Ovary (tissue), 3 donors: ENCODE measurements around the gene ZNRD2.

Source experiments
- CTCF ChIP-seq, 3 donors: fragments of 450-650 bp in 2 of 3; fragments of 200-600 bp in 1 of 3; IDR thresholded peaks; one replicate each; pipeline versions ENCODE4 v1.5.1 to v1.8.0; 2016 to 2022; ENCODE audit warnings: antibody characterized with exemption in 3 of 3, mild to moderate bottlenecking in 1 of 3
- POLR2A ChIP-seq: fragments of 450-650 bp; IDR thresholded peaks from one replicate; pipeline ENCODE4 v1.6.1; 2017; ENCODE audit warnings: antibody characterized with exemption, mild to moderate bottlenecking, moderate library complexity
- donor health status: DM: no; HTN: no; CAD: no.

GRCh38 chr11:65609665-65610064, 39.4 kb downstream of the ZNRD2 start:
- TF ChIP-seq CTCF (IDR thresholded peaks at IDR 0.05) (no peak), POLR2A (no peak)
